ENCODE measurements around the gene TACC3.

The TACC3 gene

GRCh38 chr4:1760521-1761071 lies 39.3 kb downstream of the TACC3 start:
- DNase-seq (ENCODE audit: low read depth in 2 of 2), result no peak

GRCh38 chr4:1761130-1761689 lies 39.9 kb downstream of the TACC3 start:
- no peak for DNase-seq (ENCODE audit: low read depth in 2 of 2)

- DNase-seq (ENCODE audit: low read depth in 2 of 2), result no peak
Observed at GRCh38 chr4:1762264-1763010, 41.1 kb downstream of the TACC3 start.

DNA sequence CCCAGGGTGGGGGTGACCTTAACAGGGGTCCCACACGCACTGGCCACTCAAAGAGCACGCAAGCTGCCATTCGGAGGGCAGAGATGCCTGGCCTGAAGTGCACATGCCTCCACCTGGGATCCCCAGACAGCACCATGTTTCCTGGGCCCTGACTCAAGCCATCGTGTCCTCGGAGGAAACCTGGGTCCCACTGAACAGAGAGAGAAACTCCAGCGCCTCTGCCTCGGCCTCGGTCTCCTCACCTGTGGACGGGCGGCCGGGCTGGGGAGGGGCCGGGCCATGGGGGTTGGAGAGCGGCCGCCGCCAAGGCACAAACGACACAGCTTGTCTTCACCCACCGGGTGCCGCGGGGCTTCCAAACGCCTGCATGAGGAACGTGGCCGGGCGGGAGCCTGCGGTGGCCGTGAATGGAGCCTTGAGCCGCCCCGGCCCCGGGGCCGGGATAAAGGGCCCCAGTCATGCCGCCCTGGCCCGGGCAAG lies 41.8 kb downstream of the TACC3 start:
- no peak for DNase-seq (ENCODE audit: low read depth in 2 of 2)

GRCh38 chr4:1763550-1764080 lies 42.3 kb downstream of the TACC3 start:
- DNase-seq (ENCODE audit: low read depth in 2 of 2), result no peak

DNA sequence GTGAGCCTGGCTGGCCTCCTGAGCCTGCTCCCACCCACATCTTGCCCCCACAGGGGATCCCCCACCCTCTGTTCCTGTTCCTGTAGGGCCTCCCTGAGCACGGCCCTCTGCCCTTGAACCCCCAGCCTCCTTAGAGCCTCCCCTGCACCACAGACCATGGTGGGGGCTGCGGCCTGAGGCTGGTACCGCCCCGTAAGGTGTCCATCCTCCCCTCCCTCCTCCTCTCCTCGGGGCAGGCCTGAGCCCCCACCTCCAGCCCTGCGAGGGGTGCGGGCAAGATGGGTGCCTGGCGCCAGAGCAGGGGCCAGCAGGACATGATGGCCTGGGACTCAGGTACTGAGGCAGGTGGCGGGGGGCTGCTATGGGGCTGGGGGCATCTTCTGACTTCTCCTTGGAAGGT lies 43.3 kb downstream of the TACC3 start:
- DNase-seq (ENCODE audit: low read depth in 2 of 2), result no peak

DNA sequence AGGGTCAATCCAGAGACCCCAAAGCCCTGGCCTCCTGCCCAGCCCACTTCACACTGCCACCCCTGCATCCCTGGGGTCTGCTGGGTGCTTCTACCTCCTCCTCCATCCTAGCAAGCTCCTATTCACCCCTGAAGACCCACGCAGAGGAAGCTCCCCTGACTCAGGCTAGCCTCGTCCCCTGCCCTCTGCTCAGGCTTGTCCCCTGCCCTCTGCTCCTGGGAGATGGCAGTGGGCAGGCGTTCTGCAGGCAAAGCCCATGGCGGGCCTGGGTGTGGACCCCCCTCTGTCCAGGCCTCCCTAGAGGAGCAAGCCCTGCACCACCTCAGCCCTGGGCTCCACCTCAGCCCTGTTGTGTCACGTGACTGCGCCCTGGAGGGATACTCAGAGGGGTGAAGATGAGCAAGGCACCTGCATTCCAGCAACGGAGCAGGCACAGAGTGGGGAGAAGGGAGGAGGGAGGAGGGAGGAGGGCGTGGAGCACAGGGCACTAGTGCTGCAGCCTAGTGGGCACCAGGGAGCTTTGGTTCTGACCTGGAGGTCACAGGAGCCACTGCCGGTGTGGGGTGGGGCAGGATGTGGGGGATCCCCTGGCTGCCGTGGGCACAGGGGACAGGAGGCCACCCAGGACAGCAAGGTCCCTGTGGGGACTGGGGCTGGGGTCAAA lies 44.2 kb downstream of the TACC3 start:
- DNase-seq (ENCODE audit: low read depth in 2 of 2), result no peak

DNA sequence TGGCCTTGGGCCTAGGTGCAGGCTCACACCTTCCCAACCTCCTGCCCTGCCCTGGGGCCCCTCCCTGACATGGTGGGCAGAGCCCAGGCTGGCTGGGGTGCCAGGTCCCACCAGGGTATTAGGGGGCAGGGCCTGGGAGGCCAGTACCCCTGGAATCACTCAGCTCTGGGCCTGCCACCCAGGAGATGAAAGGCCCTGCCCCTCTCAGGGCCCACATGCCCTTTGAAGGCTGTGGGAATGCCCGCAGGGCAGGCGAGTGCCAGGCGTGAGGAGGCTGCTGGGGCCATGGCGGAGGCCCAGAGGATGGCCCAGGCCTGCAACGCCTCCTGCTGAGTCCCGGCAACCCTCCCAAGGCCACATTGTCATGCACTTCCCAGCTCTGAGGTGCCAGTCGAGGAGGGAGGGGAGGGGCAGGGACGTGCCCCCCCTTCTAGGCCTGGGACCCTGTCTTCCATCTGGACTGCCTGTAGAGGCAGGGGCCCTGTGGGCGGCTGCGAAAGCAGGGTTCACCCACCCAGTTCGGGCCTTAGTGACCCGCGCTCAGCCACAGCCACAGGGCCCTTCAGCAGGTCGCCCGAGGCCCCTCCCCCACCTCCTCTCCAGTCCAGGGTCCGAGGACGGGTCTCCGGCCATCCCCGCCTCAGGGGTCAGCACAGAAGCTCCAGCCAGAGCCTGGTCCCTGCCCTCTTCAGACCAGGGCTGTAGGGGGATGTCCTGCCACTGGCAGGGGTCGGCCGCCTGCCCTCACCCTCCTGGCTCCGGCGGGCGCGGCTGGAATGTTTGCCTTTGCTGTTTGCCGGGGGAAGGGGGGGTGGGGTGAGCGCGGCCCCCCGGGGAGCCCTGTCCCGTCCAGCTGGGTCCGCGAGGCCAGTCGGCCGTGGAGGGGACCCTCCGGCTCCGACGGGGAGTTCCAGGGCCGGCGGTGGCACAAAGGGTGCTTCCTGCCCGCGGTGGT lies 45.1 kb downstream of the TACC3 start:
- no peak for DNase-seq (ENCODE audit: low read depth in 2 of 2)

GRCh38 chr4:1767061-1767769 lies 45.9 kb downstream of the TACC3 start:
- DNase-seq (ENCODE audit: low read depth in 2 of 2), result no peak

- DNase-seq (ENCODE audit: low read depth in 2 of 2), result no peak
Observed at GRCh38 chr4:1767770-1768366, 46.5 kb downstream of the TACC3 start.

- no peak for DNase-seq (ENCODE audit: low read depth in 2 of 2)
Observed at GRCh38 chr4:1768367-1769034, 47.2 kb downstream of the TACC3 start.

DNA sequence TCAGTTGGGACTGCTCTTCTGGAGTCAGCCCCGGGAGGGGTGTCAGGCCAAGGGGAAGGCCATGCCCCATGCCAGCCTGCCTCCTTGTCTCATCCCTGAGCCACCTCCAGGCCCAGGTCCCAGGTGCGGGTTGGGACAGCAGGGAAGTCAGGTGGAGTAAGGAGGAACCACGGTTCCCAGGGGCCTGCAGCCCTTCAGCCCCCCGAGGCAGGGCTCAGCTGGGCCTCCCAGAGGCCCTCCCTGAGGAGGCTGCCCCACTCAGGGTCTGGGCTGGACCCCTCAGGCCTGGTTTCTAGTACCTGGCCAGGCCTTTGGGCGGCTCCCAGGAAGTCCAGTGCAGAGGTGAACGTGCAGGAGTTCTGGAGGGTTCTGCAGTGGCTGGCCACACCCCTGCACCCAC lies 48.4 kb downstream of the TACC3 start:
- DNase-seq (ENCODE audit: low read depth in 2 of 2), result no peak

DNA sequence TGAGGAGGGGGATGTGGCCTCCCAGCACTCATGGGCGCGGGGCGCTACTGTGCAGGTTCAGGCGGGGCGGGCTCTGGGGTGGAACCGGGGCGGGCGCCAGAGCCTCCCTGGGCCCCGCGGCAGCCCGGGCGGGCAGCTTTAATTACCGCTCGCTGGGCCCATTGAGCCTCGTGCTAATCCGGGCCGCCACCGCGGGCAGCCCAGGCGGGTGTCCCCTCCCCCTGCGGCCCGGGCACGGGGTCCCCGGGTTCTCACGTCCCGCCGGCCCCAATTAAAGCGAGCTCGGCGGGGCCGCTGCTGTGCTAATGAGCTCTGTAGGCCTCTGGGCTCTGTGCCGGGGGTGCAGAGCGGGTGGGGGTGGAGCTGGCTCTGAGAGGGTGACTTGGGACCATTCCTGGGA lies 48.9 kb downstream of the TACC3 start:
- DNase-seq (ENCODE audit: low read depth in 2 of 2), result no peak

GRCh38 chr4:1770791-1771231 lies 49.5 kb downstream of the TACC3 start:
- DNase-seq (ENCODE audit: low read depth in 2 of 2), result no peak

- no peak for DNase-seq (ENCODE audit: low read depth in 2 of 2)
Observed at GRCh38 chr4:1771555-1772305, 50.4 kb downstream of the TACC3 start.

GRCh38 chr4:1772853-1773538 lies 51.7 kb downstream of the TACC3 start:
- no peak for DNase-seq (ENCODE audit: low read depth in 2 of 2)

- no peak for DNase-seq (ENCODE audit: low read depth in 2 of 2)
Observed at GRCh38 chr4:1773754-1774153, 52.4 kb downstream of the TACC3 start.
